Activated CD4-positive, alpha-beta T cell treated with anti-CD3 and anti-CD28 coated beads, Interleukin-2, amount 10 ng/mL, durations not matched to agents 7 days and 5 days (primary cell): ENCODE data around the gene PCDHB9. TPM values are rescaled to one million over a fixed set of nuclear protein-coding genes. Genes with fewer than 3 reads are reported as not detected.
A peak's percentile ranks its signal among the peaks of the same experiment; 100 is the strongest.
"Not testable (repeated sequence)": the region's sequence is repeated elsewhere in the genome, so short reads cannot be mapped to it uniquely, and the experiment has no call there.

Experiments
- CTCF ChIA-PET: fragments of 350-600 bp; sonication (Branson Sonifier 250); formaldehyde crosslinking; loops from one replicate; lab custom pipeline; 2021; ENCODE audit warnings: antibody characterized with exemption; lab: Charles Lee
- POLR2A ChIA-PET: fragments of 350-600 bp; sonication (Branson Sonifier 250); formaldehyde crosslinking; loops from one replicate; lab custom pipeline; 2021; ENCODE audit warnings: antibody characterized with exemption; lab: Charles Lee
- DNase-seq: peaks from one replicate; pipeline ENCODE4 v3.0.0-alpha.2; 2020
- H3K27ac Mint-ChIP-seq: one replicate; pipeline ENCODE4 v1.8.0; 2021; ENCODE audit warnings: mild to moderate bottlenecking, moderate library complexity, mixed read lengths
- H3K27me3 Mint-ChIP-seq: one replicate; pipeline ENCODE4 v1.8.0; 2021; ENCODE audit warnings: mixed read lengths
- H3K36me3 Mint-ChIP-seq: one replicate; pipeline ENCODE4 v1.8.0; 2021; ENCODE audit warnings: low read depth, mixed read lengths
- H3K4me1 Mint-ChIP-seq: one replicate; pipeline ENCODE4 v1.8.0; 2021; ENCODE audit warnings: mixed read lengths
- H3K4me3 Mint-ChIP-seq: one replicate; pipeline ENCODE4 v1.8.0; 2021; ENCODE audit warnings: mild to moderate bottlenecking, moderate library complexity, mixed read lengths
- H3K9me3 Mint-ChIP-seq: one replicate; pipeline ENCODE4 v1.8.0; 2021; ENCODE audit warnings: mixed read lengths
- total RNA-seq, 2 experiments: library from RNA; stranded (reverse); gene quantifications; one replicate each; pipeline ENCODE4 v1.2.3, GENCODE V29; 2021

The PCDHB9 gene
- total RNA-seq, 2 experiments from 2014 or later, result not detected

GRCh38 chr5:141174291-141175104 is 12.5 kb upstream of the PCDHB9 start:
- POLR2A ChIA-PET, H3K27ac Mint-ChIP-seq: not testable (repeated sequence)

GRCh38 chr5:141175933-141176332 is 11.0 kb upstream of the PCDHB9 start:
- Mint-ChIP-seq H3K36me3 (no peaks in the 10 kb centered on the region), H3K4me1 (no peaks in the 10 kb centered on the region), H3K9me3 (peaks cover 16% of the 10 kb centered on the region), H3K4me3 (no peak overlapping the region), H3K27ac (no peak overlapping the region), H3K27me3 (peaks cover 16% of the 10 kb centered on the region)
- no peak for DNase-seq
- CTCF ChIA-PET, result no interaction called here
- POLR2A ChIA-PET, result no interaction called here

More at GRCh38 chr5:141174291-141175104, 12.5 kb upstream of the PCDHB9 start:
- H3K4me1 Mint-ChIP-seq, DNase-seq, H3K4me3 Mint-ChIP-seq, H3K36me3 Mint-ChIP-seq, CTCF ChIA-PET: not testable (repeated sequence)
- Mint-ChIP-seq H3K9me3 (peaks cover 13% of the 10 kb centered on the region), H3K27me3 (peaks cover 18% of the 10 kb centered on the region)

GRCh38 chr5:141177577-141178191 is 9.3 kb upstream of the PCDHB9 start, which contains the start of gene PCDHB8:
PCDHB8 (plus strand) TSS chr5:141177790; CDS start chr5:141178035, 245 bp downstream.
- H3K4me3 Mint-ChIP-seq, H3K27ac Mint-ChIP-seq, DNase-seq, H3K4me1 Mint-ChIP-seq, H3K36me3 Mint-ChIP-seq, POLR2A ChIA-PET: not testable (repeated sequence)
- CTCF ChIA-PET, result interaction anchor here (1.2 kb wide), 1 partner anchor 28 kb away, joined by 3 read pairs; the partner anchor contains the start of gene PCDHB6
- Mint-ChIP-seq H3K27me3 (peaks cover 12% of the 10 kb centered on the region), H3K9me3 (peaks cover 21% of the 10 kb centered on the region)

GRCh38 chr5:141179371-141179770 is 7.6 kb upstream of the PCDHB9 start:
- H3K27ac Mint-ChIP-seq, H3K27me3 Mint-ChIP-seq, H3K4me3 Mint-ChIP-seq, CTCF ChIA-PET, DNase-seq, H3K36me3 Mint-ChIP-seq, H3K4me1 Mint-ChIP-seq, POLR2A ChIA-PET: not testable (repeated sequence)
- peaks cover 15% of the 10 kb centered on the region for H3K9me3 Mint-ChIP-seq

- CTCF ChIA-PET, H3K4me3 Mint-ChIP-seq, H3K4me1 Mint-ChIP-seq, H3K27me3 Mint-ChIP-seq, H3K27ac Mint-ChIP-seq, DNase-seq, POLR2A ChIA-PET, H3K36me3 Mint-ChIP-seq: not testable (repeated sequence)
- peaks cover 19% of the 10 kb centered on the region for H3K9me3 Mint-ChIP-seq
Measured at GRCh38 chr5:141179876-141180275, 7.1 kb upstream of the PCDHB9 start.

- Mint-ChIP-seq H3K4me1 (no peaks in the 10 kb centered on the region), H3K36me3 (peaks cover 5% of the 10 kb centered on the region), H3K27me3 (peaks cover 6% of the 10 kb centered on the region), H3K4me3 (no peak overlapping the region), H3K9me3 (peaks cover 22% of the 10 kb centered on the region), H3K27ac (no peak overlapping the region)
- POLR2A ChIA-PET, result no interaction called here
- DNase-seq, result no peak
- CTCF ChIA-PET, result no interaction called here
Measured at GRCh38 chr5:141180313-141180712, 6.6 kb upstream of the PCDHB9 start.

GRCh38 chr5:141182248-141182647 is 4.7 kb upstream of the PCDHB9 start, which contains the start of gene PCDHB16:
PCDHB16 (plus strand) TSS chr5:141182387; CDS start chr5:141182560, 173 bp downstream.
- Mint-ChIP-seq H3K36me3 (peaks cover 5% of the 10 kb centered on the region), H3K4me3 (no peak within 1 kb of the TSS), H3K27me3 (peaks cover 6% of the 10 kb centered on the region), H3K4me1 (no peaks in the 10 kb centered on the region), H3K27ac (peak within 1 kb of the TSS; percentile 31), H3K9me3 (peaks cover 22% of the 10 kb centered on the region)
- DNase-seq, result no peak
- POLR2A ChIA-PET, result no interaction called here
- CTCF ChIA-PET, result interaction anchor here (1.3 kb wide), 1 partner anchor 239 kb away, joined by 4 read pairs; the partner anchor contains the start of gene PCDHGA11

GRCh38 chr5:141184117-141184855 is 2.7 kb upstream of the PCDHB9 start:
- POLR2A ChIA-PET, H3K4me3 Mint-ChIP-seq, H3K27ac Mint-ChIP-seq, H3K36me3 Mint-ChIP-seq, H3K4me1 Mint-ChIP-seq, DNase-seq, CTCF ChIA-PET, H3K27me3 Mint-ChIP-seq: not testable (repeated sequence)
- H3K9me3 Mint-ChIP-seq, result peaks cover 25% of the 10 kb centered on the region

GRCh38 chr5:141188682-141189081 is 1.7 kb downstream of the PCDHB9 start:
- POLR2A ChIA-PET, DNase-seq, H3K4me1 Mint-ChIP-seq, H3K4me3 Mint-ChIP-seq, CTCF ChIA-PET, H3K36me3 Mint-ChIP-seq, H3K27me3 Mint-ChIP-seq: not testable (repeated sequence)
- H3K27ac Mint-ChIP-seq, result peak overlapping the region; percentile 62
- H3K9me3 Mint-ChIP-seq, result peaks cover 25% of the 10 kb centered on the region

- H3K27ac Mint-ChIP-seq, POLR2A ChIA-PET, H3K27me3 Mint-ChIP-seq, CTCF ChIA-PET, H3K36me3 Mint-ChIP-seq, DNase-seq, H3K4me3 Mint-ChIP-seq, H3K4me1 Mint-ChIP-seq: not testable (repeated sequence)
- peaks cover 25% of the 10 kb centered on the region for H3K9me3 Mint-ChIP-seq
Measured at GRCh38 chr5:141189131-141189530, 2.2 kb downstream of the PCDHB9 start.

- Mint-ChIP-seq H3K4me1 (no peaks in the 10 kb centered on the region), H3K36me3 (peaks cover 2% of the 10 kb centered on the region), H3K27ac (no peak within 1 kb of the TSS), H3K4me3 (no peak within 1 kb of the TSS), H3K9me3 (peaks cover 26% of the 10 kb centered on the region), H3K27me3 (peaks cover 7% of the 10 kb centered on the region)
- ChIA-PET CTCF (interaction anchor here (1.2 kb wide), 1 partner anchor 365 kb away, joined by 3 read pairs; no protein-coding TSS in a partner anchor), POLR2A (no interaction called here)
- DNase-seq, result peak; percentile 18
Measured at GRCh38 chr5:141192110-141192725, 5.3 kb downstream of the PCDHB9 start, which contains the start of gene PCDHB10. PCDHB10 (plus strand) TSS chr5:141192353; CDS start chr5:141192553, 200 bp downstream.

- H3K4me3 Mint-ChIP-seq, POLR2A ChIA-PET, H3K27ac Mint-ChIP-seq, H3K4me1 Mint-ChIP-seq, CTCF ChIA-PET, H3K36me3 Mint-ChIP-seq, H3K27me3 Mint-ChIP-seq, DNase-seq: not testable (repeated sequence)
- peaks cover 28% of the 10 kb centered on the region for H3K9me3 Mint-ChIP-seq
Measured at GRCh38 chr5:141194332-141194731, 7.4 kb downstream of the PCDHB9 start.
